Mammary epithelial cell (primary cell): ENCODE data around the gene SPESP1.

Experiments used
- EZH2 ChIP-seq: IDR thresholded peaks from 2 replicates; pipeline ENCODE4 v1.6.1; 2012; ENCODE audit warnings: low read length, inconsistent platforms, borderline replicate concordance
- TF ChIP-seq, protein P1 (sequence below), 2 donors: IDR thresholded peaks in 1 of 2; conservative IDR thresholded peaks in 1 of 2; 2 replicates each; pipeline ENCODE4 v1.5.1; 2011 to 2012; ENCODE audit warnings: inconsistent platforms in 2 of 2, low read length in 2 of 2, mild to moderate bottlenecking in 2 of 2, control low read depth in 1 of 2, low read depth in 1 of 2; ENCODE audit not compliant: insufficient read depth in 1 of 2; ENCODE audit errors: extremely low read depth in 1 of 2

GRCh38 chr15:68939501-68939900 lies 9.2 kb downstream of the SPESP1 start:
- TF ChIP-seq, protein P1, sequence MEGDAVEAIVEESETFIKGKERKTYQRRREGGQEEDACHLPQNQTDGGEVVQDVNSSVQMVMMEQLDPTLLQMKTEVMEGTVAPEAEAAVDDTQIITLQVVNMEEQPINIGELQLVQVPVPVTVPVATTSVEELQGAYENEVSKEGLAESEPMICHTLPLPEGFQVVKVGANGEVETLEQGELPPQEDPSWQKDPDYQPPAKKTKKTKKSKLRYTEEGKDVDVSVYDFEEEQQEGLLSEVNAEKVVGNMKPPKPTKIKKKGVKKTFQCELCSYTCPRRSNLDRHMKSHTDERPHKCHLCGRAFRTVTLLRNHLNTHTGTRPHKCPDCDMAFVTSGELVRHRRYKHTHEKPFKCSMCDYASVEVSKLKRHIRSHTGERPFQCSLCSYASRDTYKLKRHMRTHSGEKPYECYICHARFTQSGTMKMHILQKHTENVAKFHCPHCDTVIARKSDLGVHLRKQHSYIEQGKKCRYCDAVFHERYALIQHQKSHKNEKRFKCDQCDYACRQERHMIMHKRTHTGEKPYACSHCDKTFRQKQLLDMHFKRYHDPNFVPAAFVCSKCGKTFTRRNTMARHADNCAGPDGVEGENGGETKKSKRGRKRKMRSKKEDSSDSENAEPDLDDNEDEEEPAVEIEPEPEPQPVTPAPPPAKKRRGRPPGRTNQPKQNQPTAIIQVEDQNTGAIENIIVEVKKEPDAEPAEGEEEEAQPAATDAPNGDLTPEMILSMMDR (conservative IDR thresholded peaks at IDR 0.05 in 1 of 2, IDR thresholded peaks at IDR 0.05 in 1 of 2; ENCODE audit: extremely low read depth in 1 of 2, insufficient read depth in 1 of 2, low read depth in 1 of 2, low read length in 2 of 2): no peak
- no peak for TF ChIP-seq EZH2
